Stimulated activated CD4-positive, alpha-beta T cell treated with anti-CD3 and anti-CD28 coated beads, Interleukin-15, amount 100 ng/mL, for 24 hours (primary cell): Measurements from ENCODE around the gene SH3BP4.

Experiments used
- DNase-seq: peaks from one replicate; pipeline ENCODE4 v3.0.0-alpha.2; 2020

The SH3BP4 gene

GRCh38 chr2:234968631-234969305 lies 17.0 kb downstream of the SH3BP4 start:
- no peak for DNase-seq

- DNase-seq: no peak
These were observed 17.7 kb downstream of the SH3BP4 start for GRCh38 chr2:234969306-234970098.

GRCh38 chr2:234970099-234970440 lies 18.3 kb downstream of the SH3BP4 start:
- no peak for DNase-seq

- DNase-seq: no peak
These were observed 18.7 kb downstream of the SH3BP4 start for GRCh38 chr2:234970477-234970882.

DNA sequence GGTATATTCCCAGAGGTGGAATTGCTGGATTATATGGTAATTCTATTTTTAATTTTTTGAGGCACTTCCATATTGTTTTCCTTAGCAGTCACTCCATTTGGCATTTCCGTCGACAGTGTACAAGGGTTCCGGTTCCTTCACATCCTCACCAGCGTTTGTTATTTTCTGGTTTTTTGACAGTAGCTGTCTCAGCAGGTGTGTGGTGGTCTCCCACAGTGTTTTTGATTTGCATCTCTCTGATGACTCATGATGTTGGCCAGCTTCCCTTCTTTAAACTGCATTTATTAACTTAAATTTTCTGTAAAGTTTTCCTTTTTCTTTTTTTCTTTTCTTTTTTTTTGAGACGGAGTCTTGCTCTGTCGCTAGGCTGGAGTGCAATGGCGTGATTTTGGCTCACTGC lies 19.7 kb downstream of the SH3BP4 start:
- DNase-seq: no peak

GRCh38 chr2:234973008-234973407 lies 21.2 kb downstream of the SH3BP4 start:
- DNase-seq: no peak

DNA sequence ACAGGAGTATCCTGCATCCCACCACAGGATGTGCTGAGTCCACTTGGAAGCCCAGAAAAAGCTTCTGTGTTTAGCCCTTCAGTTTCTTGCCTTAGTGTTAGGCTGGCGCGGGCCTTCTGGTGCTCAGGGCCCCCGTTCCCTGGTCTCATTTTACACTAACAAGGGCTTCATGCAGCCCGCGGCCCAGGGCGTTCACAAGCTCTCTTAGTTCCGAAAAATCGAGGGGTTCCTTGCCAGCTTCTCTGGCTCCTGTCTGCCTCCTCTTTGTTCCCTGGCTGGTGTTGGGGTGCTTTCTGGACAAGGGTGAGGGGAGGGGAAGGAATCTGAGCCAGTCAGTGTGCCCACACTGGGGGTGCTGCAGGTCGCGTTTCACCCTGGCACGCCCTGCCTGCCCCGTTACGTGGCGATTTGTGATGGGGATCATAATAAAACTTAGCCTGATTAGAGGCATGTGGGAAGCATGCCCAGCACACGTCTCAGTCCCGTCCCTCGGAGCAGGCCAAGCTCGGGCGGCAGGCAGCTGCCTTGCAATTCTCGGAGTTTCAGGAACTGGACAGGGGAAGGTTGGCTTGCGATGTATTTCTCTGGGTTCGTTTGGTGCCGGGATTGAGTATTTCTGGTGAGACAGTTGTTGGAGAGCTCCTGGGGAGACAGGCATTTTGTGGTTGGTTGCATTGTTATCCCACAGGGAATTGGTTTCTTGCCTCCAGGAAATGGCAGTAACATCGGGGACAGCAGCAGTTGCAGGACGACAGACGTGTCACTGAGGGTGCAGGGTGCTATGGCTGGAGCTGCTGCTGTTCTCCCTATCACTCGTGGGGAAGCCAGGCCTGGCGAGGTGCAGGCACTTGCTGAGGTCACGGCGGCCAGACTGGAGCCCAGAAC lies 22.9 kb downstream of the SH3BP4 start:
- no peak for DNase-seq

DNA sequence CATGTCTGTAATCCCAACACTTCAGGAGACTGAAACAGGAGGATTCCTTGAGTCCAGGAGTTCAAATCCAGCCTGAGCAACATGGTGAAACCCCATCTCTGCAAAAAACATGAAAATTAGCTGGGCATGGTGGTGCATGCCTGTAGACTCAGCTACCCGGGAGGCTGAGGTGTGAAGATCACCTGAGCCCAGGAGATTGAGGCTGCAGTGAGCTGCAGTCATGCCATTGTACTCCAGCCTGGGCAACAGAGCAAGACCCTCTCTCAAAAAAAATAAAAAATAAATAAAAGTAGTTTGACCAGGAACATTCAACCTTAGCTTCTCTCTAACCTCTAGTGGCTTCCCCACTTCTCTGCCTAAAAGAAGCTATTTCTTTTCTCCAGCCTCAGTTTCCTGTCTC lies 23.8 kb downstream of the SH3BP4 start:
- no peak for DNase-seq

- no peak for DNase-seq
These were observed 24.8 kb downstream of the SH3BP4 start for GRCh38 chr2:234976479-234977227.

- DNase-seq: no peak
These were observed 25.4 kb downstream of the SH3BP4 start for GRCh38 chr2:234977228-234977679.

DNA sequence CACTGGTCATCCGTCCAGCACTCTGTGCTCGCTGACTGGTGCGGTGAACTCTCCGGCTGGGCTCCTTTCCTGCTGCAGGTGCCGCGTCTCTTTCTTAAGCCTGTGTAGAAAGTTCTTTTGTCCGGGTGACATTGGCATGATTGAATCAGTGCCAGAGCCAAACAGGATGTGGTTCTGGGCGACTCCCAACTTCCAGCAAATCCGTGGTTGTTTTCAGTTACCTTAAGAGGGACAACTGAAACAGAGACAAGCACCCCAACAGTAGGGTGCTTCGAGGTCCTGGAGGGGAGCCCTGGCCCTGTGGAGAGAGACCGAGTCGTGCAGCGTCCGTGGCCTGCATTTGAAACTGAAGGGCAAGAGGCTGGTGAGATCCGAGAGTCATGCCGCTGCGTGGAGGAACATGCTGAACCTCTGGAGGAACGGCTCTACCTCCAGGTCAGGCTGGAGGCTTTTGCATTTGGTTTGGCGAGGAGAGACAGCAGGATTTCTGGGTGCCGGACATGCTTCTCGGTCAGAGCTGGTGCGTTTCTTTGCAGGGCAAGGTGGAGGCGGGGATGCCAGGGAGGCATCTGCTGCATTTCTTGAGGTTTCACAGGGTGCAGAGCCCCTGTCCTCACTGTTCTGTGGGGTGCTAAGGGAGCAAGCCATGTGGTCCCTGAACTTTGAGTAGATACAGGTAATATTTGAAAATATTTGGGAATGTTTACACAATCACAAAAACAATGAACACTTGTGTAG lies 26.8 kb downstream of the SH3BP4 start:
- DNase-seq: no peak

DNA sequence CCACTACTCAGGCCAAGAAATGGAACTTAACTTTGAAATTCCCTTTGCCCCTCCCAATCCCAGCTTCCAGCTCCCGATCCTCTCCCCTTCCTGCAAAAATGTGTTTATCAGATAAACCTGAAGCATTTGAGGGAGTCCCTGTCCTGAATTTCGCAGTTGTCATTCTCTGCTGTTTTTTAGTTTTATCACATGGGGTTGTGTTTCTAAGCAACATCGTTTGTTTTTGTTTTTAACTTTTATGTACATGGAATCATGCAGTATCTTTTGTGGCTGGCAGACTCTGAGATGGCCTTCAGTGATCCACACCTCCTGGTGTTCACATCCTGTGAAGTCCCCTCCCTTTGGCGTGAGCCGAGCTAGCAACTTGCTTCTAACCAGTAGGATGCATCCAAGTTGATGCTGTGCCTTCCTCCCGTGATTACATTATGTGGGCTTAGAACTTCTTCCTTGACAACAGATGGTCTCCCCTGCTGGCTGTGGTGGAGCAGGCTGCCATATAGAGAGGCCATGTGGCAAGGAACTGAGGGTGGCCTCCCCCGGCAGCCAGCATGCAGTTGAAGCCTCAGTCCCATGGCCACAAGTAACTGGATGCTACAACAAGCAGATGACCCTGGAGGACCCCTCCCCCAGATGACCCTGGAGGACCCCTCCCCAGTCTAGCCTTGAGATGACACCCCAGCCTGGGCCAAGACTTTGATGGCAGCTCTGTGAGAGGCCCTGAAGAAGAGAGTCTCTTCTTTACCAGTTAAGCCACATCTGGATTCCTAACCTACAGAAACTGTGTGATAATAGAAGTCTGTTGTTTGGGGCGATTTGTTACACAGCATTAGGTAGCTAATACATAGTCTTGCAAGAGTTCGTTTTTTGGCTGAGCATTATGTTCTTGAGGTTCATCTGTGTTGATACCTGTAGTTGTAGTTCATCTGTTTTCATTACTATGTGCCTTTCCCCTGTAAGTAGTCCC lies 27.7 kb downstream of the SH3BP4 start:
- DNase-seq: no peak

GRCh38 chr2:234980451-234981187 lies 28.8 kb downstream of the SH3BP4 start:
- no peak for DNase-seq

DNA sequence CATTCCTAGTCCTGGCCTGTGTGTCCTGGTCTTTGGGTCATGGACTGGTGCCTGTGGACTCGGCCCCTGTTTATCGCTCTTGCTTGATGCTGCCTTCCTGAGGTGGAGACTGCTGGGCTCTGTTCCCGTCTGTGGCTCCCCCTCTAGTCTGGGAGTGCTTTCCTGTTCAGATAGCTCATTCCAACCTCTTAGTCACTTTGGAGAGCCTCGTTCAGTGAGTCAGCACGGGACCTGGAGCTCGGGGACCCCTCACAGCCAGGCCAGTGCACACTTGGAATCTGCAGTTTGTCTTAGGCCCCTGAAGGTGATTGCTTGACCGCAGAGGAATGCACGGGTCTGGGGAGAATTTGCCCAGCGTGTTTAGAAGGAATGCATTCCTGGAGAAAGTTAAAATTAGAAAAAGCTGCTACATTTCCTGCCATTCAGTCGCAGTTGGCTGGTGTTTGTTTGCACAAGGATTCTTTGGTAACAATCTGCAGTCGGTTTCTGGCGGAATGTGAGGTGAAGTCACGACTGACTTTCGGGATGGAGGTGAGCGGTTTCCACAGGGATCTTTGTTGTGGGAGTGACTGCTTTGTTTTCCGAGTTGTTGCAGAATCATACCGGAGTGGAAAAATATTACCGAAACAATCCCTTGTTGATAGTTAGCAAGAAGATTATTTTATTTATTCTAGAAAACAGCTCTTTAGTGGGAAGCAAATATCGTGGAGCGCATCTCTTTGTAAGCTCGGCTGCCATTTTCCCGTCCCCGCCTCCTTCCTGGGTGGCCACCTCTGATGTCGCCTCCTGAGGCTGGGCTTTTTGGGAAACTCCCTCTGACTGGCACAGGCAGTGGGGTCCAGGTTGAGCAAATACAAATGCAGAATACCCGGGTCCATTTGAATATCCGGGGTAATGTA lies 29.6 kb downstream of the SH3BP4 start:
- DNase-seq: no peak

DNA sequence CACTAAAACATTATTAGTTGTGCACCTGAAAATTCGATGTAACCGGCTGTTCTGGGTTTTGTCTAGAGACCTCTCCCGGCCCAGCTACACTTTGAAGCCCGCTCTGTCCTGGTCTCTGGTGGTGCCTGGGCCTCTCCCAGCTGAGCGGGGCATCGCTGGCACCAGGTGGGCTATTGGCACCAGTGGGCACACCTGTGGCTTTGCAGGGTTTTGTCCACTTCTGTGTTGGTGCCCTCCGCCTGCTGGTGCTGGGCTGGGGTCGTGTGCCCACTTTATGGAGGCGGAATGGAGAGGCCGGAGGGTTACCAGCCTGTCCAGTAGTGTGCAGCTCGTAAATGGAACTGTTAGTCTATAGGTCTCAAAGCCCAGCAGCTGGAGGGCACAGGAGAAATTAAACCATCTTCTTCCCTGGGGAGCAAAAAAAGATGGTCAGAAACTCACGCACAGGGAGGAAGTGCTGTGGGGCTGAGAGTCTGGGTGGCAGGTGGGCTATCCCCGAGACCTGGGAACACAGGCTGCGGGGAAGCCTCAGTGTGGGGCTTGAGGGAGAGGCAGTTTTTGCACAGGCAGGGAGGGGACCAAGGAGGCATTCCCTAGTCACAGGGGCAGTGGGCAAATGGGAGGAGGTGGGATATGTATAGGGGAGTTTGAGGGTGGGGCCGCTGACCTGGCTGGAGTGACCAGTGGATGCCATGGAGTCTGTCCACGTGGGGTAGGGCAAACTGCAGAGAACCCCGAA lies 30.4 kb downstream of the SH3BP4 start:
- DNase-seq: no peak

- DNase-seq: no peak
These were observed 31.4 kb downstream of the SH3BP4 start for GRCh38 chr2:234983011-234983726.

DNA sequence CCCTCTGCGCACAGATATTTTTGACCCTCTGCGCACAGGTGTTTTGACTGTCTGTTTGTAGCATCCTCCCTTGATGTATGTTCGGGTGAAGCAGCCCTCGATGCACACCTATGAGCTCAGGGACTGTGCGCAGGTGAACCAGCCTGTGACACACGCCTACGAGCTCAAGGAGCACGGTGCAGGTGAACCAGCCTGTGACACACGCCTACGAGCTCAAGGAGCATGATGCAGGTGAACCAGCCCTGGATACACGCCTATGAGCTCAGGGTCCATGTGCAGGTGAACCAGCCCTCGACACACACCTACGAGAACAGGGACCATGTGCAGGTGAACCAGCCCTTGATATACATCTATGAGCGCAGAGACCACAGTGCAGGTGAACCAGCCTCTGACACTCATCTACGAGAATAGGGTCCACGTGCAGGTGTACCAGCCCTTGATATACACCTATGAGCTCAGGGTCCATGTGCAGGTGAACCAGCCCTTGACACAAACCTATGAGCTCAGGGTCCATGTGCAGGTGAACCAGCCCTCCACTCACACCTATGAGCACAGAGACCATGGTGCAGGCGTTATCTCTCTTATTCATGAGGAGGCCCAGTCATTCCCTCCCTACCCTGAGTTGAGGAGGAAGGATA lies 33.9 kb downstream of the SH3BP4 start:
- no peak for DNase-seq
